Germinal center (tissue), 1 donor: ENCODE measurements around the gene SOCS1.

ENCODE experiments used
- DNase-seq: peaks from one replicate; pipeline ENCODE4 v3.0.0; 2012; ENCODE audit warnings: mixed read lengths, low spot score

Gene SOCS1

DNA sequence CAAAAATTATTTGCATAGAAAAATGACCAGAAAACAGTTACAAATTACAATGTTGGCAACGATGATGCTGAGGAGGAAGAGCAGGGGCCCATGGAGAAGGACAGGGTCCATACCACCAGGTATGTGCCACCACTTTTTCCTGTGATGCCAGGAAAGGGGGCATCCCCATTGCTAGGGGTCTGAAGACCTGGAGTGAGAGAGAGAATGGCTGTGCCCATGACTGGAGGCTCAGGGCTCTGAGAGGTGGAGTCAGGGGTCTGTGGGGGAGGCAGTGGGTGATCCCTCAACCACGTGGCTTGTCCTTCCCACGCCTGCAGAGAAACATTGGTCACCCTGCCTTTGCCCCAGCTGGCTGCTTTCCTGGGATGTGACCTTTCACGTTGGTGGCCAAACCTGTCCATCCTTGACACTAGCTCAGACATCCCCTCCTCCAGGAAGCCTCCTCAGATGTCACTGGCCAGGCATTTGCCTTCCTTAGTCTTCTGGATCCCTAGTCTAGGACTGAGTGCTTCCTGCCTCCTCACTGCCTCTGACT, 51.4 kb downstream of the SOCS1 start:
- no peak for DNase-seq
